ENCODE measurements around the gene YIPF3. TPM values are rescaled to one million over a fixed set of nuclear protein-coding genes. Genes with fewer than 3 reads are reported as not detected.

YIPF3 gene
- total and polyA plus RNA-seq, 9 of the 15 experiments (the other 6 are each of a cell fraction or from before 2014, with no cell fraction given), result 27.5 to 75.3 (median 57.6) TPM

- TF ChIP-seq E2F6 (IDR thresholded peaks at IDR 0.05; ENCODE audit: borderline replicate concordance in 1 of 2, extremely low read depth in 1 of 2, insufficient read depth in 1 of 2, insufficient read length in 1 of 2, low read depth in 1 of 2, low read length in 1 of 2, poor library complexity in 1 of 2, severe bottlenecking in 1 of 2) (peak in 1 of 2 experiments; percentile 4), CREB3 (tag; conservative IDR thresholded peaks at IDR 0.05; ENCODE audit: low read depth) (no peak), DDX20 (tag; IDR thresholded peaks at IDR 0.05; ENCODE audit: low read depth) (no peak), CREB3L1 (IDR thresholded peaks at IDR 0.05; ENCODE audit: borderline replicate concordance, low read depth) (no peak), ELF4 (CRISPR knock-in tag; IDR thresholded peaks at IDR 0.05) (no peak), JUND (IDR thresholded peaks at IDR 0.05; ENCODE audit: borderline replicate concordance, low read depth, low read length) (peak; percentile 6; the same call in 1 of the 2 replicates), JUND (tag; IDR thresholded peaks at IDR 0.05; ENCODE audit: borderline replicate concordance, low read depth, low read length) (no peak), ZNF263 (CRISPR knock-in tag; IDR thresholded peaks at IDR 0.05; ENCODE audit: borderline replicate concordance) (no peak), ZBTB40 (IDR thresholded peaks at IDR 0.05) (no peak), ZBTB40 (CRISPR knock-in tag; IDR thresholded peaks at IDR 0.05) (no peak), TBP (optimal IDR thresholded peaks at IDR 0.05; ENCODE audit: low read depth, low read length) (no peak), ELF2 (CRISPR knock-in tag; IDR thresholded peaks at IDR 0.05) (no peak)
These were observed 20.2 kb downstream of the YIPF3 start (continued) for GRCh38 chr6:43496370-43497128.
